Limb (tissue), 2 donors: ENCODE data around the gene OR6N2.
A peak's percentile ranks its signal among the peaks of the same experiment; 100 is the strongest.

ENCODE experiments used
- DNase-seq, 2 donors: peaks; one replicate each; pipeline ENCODE4 v3.0.0-alpha.2; 2016; ENCODE audit errors: extremely low spot score in 2 of 2

Gene OR6N2, protein sequence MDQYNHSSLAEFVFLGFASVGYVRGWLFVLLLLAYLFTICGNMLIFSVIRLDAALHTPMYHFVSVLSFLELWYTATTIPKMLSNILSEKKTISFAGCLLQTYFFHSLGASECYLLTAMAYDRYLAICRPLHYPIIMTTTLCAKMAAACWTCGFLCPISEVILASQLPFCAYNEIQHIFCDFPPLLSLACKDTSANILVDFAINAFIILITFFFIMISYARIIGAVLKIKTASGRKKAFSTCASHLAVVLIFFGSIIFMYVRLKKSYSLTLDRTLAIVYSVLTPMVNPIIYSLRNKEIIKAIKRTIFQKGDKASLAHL

DNA sequence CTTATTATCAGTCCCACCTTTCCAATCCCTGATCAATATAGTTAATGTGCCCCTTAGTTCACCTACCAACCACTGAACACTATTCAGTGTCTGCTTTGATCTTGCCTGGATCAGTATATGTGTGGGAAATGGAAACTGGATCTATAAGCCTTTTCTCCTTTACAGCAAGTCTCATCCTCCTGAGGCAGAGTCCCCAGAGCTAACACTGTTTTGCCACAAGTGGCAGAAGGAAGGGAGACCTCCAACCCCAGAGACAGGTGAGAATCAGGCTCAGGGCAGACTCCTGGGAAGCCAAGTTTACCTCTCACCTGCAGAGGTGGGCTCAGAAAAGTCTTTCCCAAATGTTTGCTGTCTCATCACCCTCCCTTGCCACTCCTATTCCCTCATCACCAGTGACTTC lies at the start of gene OR6N2:
TSS of gene OR6N2 (minus strand) at position 101 of the 400 bp plus-strand sequence. CDS start 3,569 bp downstream, outside the sequence.
- no peak for DNase-seq

DNA sequence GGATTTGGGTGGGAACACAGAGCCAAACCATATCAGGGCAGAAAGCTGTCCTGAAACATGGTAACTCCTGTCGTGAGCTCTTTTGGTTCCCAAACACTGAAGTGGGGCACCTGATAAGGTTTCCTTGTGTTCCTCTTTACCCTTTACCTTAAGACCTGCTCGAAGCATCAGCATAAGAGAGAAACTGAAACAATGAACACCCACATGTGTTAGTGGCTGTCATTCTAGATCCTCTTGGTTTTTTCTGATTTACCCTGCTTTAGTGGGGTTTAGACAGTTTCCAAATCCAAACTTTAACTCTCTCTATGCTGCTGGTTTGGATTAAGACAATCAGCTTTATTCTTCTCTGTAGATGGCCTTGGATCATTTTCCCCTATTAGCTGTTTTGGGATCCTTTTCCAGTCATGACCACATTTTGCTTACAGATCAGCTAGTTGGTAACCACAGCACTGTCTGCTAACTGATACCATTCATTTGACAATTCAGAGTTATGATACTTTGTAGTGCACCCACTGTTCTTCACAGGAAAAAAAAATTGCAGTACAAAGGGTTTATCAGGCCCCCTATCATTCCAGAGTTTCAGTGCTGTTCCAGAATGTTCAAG lies 49.2 kb upstream of the OR6N2 start:
- no peak for DNase-seq

DNA sequence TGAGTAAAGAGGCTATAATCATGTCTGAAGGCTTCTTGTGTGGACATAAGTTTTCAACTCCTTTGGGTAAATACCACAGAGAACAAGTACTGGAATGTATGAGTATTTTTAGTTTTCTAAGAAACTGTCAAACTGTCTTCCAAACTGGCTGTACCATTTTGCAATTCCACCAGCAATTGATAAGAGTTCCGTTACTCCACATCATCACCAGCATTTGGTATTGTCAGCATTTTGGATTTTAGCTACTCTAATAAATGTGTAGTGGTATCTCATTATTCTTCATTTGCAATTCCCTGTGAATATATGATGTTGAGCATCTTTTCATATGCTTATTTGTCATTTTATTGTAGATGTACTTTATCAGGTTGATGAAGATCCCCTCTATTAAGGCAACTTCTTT lies 40.7 kb upstream of the OR6N2 start:
- DNase-seq: no peak

DNA sequence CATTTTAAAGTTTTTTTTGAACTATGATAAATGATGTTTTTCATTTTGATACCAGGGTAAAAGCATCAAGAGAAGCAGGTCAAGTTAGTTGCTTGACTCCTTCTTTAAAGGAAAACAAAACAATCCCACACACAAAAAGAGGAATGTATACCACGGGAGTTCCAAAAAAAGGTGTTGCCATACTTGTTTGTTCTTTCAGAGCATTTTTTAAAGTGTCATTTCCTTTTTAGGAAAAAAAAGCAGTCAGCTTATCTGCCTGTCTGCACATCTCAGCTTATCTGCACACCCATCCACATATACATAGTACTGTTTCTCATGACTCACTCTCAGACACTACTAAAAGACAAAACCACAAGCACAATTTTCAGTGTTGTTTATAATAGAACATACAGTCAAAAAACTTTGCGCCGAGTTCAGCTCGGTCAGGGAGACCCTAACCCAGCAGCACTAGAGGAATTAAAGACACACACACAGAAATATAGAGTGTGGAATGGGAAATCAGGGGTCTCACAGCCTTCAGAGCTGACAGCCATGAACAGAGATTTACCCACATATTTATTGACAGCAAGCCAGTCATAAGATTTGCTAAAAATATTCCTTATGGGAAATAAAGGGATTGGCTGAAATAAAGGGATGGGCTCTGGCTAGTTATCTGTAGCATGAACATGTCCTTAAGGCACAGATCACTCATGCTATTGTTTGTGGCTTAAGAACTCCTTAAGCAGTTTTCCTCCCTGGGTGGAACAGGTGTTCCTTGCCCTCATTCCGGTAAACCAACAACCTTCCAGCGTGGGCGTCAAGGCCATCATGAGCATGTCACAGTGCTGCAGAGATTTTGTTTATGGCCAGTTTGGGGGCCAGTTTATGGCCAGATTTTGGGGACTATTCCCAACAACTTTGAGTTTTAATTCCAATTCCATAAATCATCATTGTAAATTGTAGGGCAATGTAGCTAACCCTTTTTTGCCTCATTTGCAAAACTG lies 38.7 kb upstream of the OR6N2 start:
- no peak for DNase-seq

- no peak for DNase-seq
Measured at GRCh38 chr1:158818975-158819431, 38.0 kb upstream of the OR6N2 start.

DNA sequence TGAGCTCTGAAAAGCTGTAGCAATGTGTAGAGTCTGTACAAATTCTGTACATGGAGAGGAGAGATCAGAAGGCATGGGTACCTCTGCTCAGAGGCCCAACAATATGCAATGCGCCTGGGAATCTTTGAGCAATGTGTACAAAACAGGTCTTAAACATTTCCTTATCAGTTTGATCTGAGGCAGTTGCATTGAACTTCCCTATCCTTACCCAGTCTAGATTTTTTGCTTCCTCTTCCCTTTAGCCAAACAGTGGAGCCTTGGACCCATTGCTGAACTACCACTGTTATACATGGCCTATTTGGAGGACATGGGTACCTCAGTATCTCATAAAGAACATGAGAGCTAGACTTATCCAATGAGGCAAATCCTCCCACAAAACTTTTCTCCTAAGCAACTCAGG lies 37.6 kb upstream of the OR6N2 start:
- no peak for DNase-seq

GRCh38 chr1:158814970-158815369 lies 34.0 kb upstream of the OR6N2 start:
- DNase-seq: no peak

DNA sequence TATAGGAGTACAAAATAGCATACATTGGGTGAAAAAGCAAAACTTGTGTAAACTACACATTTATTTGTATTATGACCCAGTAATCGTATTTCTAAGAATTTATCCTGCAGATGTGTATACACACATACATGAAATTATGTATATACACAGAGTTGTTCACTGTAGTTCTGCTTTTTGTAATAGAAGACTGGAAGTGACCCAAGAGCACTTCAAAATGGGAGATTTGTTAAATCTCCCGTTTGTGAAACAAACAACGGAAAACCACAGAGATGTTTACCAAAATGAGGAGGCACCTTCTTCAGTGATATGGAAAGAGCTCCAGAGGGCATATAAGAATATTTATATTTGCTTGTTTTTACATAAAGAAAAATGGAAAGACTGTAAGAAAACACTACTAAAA lies 32.2 kb upstream of the OR6N2 start:
- DNase-seq: no peak

DNA sequence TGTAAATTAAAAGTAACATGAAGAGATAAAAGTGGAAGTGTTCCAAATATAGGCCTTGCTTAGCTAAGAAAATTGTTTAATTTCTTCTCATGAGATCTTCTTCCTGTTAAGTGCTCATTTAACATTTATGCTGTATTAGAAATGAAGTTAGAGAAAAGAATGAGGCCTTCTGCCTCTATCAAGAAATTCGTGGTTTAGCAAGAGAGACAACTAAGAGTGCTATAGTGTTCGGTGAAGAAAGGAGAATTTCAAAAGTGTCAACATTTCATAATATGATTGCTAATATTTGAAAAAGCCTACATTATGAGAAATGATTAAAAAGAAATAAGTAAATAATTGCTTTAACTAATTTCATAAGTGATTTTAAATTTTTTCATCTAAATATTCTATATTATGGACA lies 31.3 kb upstream of the OR6N2 start:
- DNase-seq: no peak

DNA sequence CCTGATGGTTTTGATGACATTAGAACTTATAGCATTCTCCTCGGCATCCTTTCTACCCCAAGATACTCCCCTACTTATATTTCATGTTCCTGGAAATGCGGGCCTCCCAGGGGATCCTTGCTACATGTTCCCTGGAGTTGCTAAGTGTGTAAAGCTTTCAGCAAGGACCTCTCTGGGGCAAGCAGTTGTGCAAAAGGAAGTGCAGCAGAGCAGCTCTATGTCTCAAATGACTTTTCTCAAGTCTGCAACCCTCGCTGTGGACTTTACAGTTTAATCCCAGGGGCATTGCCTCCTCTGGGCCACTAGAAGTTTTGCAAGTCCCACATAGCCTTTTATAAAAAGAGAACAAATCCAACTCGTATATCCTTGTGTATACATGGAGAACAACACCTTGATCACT lies 29.3 kb upstream of the OR6N2 start:
- no peak for DNase-seq

- DNase-seq: no peak
Measured at GRCh38 chr1:158809862-158810261, 28.9 kb upstream of the OR6N2 start.

GRCh38 chr1:158809256-158809655 lies 28.3 kb upstream of the OR6N2 start:
- no peak for DNase-seq

- DNase-seq: peak in 1 of 2 donors; percentile 2
Measured at GRCh38 chr1:158806916-158807536, 26.0 kb upstream of the OR6N2 start.

DNA sequence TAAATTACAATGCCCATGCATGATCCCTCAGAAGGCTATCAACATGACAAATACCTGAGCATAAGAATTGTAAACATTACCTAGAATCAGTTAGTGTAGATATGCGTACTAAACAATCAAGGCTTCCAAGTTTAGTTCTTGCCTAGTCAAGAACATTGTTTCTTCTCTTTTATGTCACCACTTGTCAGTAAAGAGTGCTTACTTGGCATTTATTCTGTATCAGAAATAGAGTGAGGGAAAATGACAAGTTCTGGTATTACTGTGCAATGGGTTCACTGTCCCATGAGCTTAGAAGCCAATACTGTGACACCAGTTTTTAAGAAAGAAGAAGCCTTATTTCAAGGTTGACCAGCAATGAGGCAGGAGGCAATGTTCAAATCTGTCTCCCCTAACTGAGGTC lies 22.7 kb upstream of the OR6N2 start:
- no peak for DNase-seq

GRCh38 chr1:158801396-158801795 lies 20.4 kb upstream of the OR6N2 start:
- no peak for DNase-seq

DNA sequence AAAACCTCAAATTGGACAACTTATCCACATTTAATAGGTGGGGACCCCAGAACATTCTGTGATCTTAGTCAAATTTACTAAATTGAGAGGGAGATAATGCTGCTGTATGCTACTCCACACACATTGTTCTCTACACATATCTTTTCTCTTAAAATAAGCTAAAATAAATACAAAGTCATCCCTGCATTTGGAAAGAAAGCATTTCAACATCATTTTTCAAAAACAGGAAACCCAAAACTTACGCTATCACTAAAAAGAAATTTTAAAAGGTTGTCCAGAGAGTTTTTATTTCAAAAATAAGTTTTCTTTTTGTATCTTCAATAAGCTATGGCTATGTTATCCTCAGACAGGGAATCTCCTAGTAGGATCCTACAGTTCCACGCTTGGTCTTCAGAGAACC lies 19.5 kb upstream of the OR6N2 start:
- DNase-seq: no peak

DNA sequence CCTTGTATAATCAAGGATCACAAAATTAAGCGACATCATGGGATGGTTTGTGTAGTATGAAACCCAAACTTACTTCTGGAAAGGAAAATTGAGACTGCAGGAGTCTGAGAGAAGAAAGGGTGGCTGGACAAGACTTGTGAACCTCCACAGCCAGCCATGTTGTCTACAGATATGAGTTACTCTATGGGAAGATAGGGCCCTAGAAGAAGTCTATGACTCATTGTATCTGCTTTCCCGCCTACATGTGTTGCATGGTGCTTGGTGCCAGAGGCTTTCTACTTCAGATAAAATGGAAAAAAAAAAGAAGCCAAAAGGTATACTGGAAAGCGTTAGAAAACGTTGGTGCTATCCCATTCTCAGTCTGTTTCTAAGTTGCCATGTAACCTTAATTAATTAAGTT lies 18.7 kb upstream of the OR6N2 start:
- no peak for DNase-seq

DNA sequence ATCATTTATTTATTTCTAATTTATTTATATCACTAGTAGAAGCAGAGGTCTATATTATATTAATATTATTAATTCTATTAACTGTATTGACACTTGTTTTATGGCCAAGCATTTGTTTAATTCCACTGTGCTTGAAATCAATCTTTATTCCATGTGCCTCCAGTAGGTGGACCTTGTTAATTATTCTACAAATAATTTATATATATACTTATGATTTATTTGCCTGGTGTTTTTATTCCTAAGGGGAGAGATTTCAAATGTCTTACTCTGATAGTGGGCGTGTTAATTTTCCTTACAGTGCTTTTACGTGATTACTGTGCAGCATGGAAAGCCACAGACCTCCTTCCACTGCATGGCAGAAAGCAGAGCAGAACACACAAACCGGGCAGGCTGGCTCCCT lies 17.5 kb upstream of the OR6N2 start:
- DNase-seq: no peak

DNA sequence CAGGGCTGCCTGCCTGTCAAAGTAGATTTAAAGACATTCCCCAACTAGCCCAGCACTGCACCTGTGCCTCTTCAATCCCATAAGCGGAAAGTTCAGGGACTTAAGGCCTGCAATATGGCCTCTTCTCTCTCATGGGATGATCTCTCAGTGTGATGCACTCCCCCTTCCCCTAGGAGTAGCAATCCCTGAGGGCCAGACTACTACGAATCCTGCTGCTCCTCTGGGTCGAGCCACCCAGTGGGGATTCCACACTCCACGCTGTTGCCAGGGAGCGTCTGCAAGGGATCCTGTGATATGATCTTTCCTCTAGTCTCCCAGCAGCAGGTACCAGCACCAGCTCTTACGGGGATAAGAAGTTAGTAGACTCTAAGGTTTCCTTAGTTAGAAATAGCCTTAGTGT lies 13.2 kb upstream of the OR6N2 start:
- DNase-seq: no peak

- DNase-seq: no peak
Measured at GRCh38 chr1:158793604-158794003, 12.6 kb upstream of the OR6N2 start.
